Esophagus squamous epithelium (tissue), 4 donors: Measurements from ENCODE around the gene TBX6.

Source experiments
- CTCF ChIP-seq, 6 experiments: fragments of 450-650 bp in 4 of 6; fragments of 200-600 bp in 2 of 6; sonication (generic) in 2 of 6; IDR thresholded peaks; one replicate each; pipeline ENCODE4 v1.5.1; 2016 to 2019; ENCODE audit warnings: antibody characterized with exemption in 6 of 6, mild to moderate bottlenecking in 4 of 6, moderate library complexity in 4 of 6
- POLR2A ChIP-seq, 4 donors: fragments of 450-650 bp; IDR thresholded peaks; one replicate each; pipeline ENCODE4 v1.6.1; 2017; ENCODE audit warnings: antibody characterized with exemption in 4 of 4, mild to moderate bottlenecking in 4 of 4, moderate library complexity in 3 of 4

- TF ChIP-seq CTCF (IDR thresholded peaks at IDR 0.05), result no peak
- no peak for TF ChIP-seq POLR2A (IDR thresholded peaks at IDR 0.05)
Measured at GRCh38 chr16:30040221-30040620, 51.5 kb downstream of the TBX6 start.
